GM21526 (cell line): ENCODE measurements around the gene TNIP2.
"Not testable (repeated sequence)": the region's sequence is repeated elsewhere in the genome, so short reads cannot be mapped to it uniquely, and the experiment has no call there.

Source experiments
- ATAC-seq: cut with Tn5 transposase; IDR thresholded peaks from one replicate; pipeline ENCODE4 v1.9.1; 2021; ENCODE audit warnings: moderate library complexity; ENCODE audit not compliant: unreplicated experiment, low FRiP score

TNIP2 gene

DNA sequence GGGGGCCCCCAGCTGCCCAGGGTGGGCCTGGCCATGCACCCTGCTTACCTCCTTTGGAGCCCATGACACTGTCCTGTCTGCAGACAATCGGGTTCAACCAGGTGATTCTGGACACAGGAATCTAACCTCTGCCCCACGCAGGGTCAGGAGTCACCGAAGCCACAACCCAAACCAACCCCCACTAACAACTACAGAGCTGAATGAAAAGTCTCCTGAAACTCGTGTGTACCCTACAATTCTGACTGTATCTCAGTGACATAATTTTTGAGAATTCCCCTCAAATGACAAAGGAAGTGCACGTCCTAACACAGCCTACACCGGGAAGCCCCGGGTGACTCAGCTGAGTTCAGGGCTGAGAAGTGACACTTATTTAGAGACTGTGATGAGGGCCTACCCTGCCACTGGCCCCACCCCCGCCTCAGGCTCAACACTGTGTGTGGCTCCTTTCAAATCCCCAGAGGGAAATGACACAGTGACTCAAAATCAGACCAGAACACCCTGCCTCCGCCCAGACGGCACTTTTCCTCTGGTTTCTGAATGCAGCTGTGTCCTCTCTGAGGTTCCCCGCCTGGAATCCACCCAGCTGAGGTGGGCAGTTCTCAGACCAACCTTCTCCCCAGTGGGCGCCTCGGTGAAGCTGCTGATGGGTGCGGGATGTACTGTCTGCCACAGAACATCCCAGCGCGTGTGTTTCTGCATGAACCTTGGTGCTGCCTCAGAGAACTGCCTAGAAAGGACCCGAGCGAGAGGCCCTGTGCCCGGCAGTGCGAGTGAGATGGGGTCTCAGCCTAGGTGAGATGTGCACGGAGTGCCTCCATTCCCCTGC lies 9.9 kb downstream of the TNIP2 start:
- peak; percentile 82 for ATAC-seq

- ATAC-seq, result no peak
These were observed 10.6 kb downstream of the TNIP2 start for GRCh38 chr4:2745516-2745915.

DNA sequence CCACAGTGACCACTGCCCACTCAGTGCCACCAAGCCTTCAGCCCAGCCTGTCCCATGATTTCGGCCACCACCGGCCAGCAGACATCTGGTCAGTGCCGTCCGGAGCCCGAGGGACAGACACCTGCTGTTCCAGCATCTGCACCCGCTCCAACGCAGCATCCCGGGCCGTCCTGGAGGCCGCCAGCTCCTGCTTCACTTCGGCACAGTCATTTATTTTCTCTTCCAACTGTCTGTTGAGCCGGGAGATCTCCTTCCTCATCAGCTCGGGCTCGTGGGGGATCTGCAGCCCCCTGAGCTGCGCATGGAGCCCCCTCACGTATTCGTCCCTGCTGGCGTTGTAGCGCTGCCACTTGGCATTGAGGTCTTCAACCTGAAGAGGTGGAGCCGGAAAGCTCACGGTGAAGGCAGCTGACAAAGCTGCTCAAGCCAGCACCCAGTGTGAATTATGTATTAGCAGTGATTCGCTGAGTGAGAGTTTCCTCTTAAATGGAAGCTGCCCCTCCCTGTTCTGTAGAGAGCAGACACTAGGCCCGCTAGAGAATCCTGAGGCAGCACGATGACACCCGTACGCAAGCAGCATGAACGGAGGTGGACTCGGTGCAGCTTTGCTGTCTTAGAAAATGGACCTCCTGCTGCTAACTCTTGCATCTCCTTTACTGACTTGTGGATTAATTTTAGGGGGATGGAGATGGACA lies 11.4 kb downstream of the TNIP2 start:
- ATAC-seq, result no peak

GRCh38 chr4:2743518-2744445 lies 12.4 kb downstream of the TNIP2 start:
- ATAC-seq, result no peak

DNA sequence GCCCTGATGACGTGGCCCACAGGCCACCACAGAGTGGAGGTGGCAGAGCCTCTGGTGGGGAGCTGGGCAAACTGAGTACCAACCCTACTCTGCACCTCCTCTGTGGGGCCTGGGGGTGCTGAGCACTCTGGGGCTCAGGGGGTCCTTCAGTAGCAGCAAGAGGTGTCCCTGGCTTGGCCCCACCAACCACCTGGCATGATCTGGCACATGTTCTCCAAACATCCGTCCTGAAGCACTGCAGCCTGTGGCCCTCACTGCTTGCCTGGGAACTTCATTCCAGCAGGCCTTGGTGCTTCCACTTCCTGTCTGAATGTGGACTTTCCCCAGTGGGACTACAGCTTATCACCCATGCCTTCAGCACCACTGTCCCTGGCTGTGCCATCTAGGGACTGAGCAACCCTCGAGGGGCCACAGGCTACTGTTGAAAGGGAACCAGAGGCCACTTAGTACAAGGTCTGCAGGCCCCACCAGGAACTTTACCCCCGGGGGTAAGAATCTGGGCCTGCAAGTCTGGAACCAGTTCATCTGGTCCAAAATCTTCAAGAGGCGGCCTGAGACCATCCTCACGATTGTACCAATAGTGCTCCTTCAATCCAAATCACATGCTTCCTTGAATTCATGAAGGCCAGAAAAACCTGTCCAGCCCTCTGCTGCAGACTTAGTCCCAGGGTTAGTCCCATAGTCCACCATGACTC lies 13.2 kb downstream of the TNIP2 start:
- no peak for ATAC-seq

DNA sequence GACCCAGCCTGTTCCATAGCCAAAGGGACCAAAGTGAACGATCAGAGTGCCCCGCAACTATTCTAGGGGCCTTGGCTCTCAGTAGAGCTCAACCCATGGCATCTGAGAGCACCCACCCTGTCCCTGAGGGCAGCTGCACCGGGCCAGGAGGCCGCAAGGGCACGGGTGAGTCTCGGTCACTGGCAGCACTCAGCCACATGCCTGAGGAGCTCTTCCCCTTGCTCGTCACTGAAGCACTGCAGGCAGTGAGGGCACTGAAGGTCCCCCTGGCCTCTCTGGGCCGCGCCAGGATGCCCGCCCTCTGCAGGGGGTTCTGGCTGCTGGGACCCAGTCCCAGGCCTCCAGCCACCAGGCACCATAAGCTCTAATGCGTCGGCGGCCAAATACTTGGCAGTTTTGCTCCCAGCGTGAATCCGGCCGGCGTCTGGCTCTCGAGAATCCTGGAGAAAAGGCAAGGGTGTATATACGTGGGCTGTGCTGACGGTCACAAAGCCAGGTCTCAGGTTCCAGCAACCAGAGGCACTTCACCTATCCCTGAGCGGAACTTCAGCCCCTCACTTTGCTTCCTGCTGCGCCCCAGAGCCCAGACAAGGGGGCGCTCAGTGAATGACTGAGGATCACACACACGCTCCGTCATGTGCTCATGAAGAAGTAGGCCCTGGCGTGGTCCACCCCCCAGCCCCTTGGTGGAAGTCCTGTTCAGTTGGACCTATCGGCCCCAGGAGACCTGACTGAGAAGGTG lies 13.9 kb downstream of the TNIP2 start:
- no peak for ATAC-seq

DNA sequence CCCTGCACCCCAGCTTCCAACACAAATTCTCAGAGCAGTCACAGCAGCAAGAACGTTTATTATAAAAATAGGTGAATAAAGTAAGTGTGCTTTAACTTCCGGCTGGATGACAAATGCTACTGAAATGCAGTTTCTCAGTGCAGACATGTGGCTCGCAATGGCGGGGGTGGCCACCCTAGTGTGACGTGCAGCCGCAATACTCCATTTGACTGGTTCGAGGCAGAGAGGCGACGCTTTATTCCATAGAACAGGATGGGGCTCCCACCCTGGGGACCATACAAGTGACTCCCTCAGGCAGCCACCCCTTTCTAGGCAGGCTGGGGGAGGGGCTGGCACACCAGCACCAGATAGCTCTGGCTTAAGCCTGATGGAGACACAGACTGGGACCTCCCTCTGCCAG lies 14.5 kb downstream of the TNIP2 start:
- no peak for ATAC-seq

DNA sequence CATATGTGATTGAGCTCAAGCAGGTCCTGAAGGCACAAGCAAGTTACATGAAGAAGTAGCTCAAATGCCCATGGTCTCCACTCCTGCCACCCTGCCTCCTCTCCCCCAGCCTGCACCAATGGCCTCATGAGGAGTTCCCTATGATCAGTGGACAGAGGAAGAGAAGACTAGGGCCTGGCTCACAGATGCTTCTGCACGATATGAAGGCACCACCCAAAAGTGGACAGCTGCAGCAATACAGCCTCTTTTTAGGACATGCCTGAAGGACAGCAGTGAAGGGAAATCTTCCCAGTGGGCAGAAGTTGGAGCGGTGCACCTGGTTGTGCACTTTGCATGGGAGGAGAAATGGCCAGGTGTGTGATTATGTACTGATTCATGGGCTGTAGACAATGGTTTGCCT lies 17.8 kb downstream of the TNIP2 start:
- not testable (repeated sequence) for ATAC-seq

DNA sequence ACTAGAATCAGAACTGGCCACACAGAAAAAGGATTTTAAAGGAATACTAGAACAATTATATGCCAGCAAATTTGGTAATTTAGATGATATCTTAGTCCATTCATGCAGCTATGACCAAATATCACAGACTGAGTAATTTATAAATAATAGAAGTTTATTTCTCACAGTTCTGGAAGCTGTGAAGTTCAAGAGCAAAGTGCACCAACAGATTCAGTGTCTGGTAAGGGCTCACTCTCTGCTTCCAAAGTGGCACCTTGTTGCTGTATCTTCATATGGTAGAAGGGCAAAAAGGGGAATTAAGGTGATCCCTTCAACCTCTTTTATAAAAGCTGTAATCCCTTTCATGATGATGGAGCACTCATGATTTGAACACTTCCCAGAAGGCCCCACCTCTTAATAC lies 20.3 kb downstream of the TNIP2 start:
- ATAC-seq, result no peak

DNA sequence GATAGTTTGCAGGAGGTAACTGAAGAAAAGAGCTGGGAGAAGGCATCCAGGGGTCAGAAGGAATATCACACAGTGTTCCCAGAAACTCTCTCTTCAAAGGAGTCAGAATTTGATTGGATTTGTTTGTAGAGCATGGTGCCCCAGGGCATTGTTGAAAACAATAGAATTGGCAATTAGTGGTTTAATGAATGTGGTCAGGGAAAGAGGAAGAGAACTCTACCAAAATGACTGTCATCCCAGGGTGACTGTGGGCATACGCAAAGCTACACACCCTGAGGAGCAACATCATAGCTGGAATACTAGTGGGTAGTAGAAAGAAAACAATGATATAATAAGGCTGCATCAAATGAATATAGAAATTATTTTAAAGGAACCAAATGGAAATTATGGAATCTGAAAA lies 21.5 kb downstream of the TNIP2 start:
- ATAC-seq, result no peak

DNA sequence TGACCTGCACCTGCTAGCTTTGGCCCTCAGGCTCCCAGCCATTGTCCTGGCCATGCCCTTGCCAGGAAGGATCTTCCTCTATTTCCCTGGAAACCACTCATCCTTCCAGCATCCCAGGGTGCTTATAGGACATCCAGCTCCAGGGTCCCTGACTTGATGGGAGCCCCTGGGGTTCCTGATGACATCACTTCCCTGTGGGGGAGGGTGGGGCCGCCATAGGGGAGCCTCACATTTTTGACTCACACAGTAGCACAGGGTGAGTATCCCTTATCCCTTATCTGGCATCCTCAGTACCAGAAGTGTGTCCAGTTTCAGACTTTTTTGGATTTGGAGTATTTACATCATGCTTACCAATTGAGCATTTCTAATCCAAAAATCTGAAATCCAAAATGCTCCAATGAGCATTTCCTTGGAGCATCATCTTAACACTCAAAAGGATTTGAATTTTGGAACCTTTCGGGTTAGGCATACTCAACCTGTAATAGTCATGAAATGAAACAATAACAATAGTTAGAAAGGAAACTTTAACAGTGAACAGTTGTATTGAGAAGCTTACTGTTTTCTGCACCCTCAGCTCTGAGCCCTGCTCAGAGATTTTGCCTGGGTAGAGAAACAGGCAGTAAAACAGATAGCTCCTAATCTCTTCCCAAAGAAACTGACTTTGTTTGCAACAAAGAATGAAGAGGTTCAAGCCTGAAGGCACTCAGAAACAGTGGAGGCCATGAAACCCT lies 22.1 kb downstream of the TNIP2 start:
- ATAC-seq, result no peak

GRCh38 chr4:2733001-2733843 lies 22.9 kb downstream of the TNIP2 start:
- ATAC-seq, result no peak

DNA sequence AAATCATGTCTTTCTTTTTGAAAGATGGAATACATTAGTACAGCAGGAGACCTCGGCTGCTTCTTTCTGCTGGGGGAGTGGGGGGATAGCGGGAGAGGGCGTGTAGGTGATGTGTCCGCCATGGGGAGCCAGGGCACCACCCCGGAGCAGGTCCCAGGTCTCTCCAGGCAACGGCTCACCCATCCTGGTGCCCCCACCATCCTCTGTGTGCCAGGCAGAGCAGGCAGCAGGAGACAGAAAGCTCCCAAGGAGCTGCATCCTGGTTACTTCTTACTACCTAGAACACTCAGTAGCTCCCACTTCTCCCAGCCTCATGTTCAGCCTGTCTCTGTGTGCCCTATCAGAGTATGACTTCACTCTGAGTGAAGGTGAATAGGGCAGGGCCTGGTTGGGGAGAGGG lies 23.6 kb downstream of the TNIP2 start:
- no peak for ATAC-seq

GRCh38 chr4:2731907-2732317 lies 24.2 kb downstream of the TNIP2 start:
- ATAC-seq, result no peak

DNA sequence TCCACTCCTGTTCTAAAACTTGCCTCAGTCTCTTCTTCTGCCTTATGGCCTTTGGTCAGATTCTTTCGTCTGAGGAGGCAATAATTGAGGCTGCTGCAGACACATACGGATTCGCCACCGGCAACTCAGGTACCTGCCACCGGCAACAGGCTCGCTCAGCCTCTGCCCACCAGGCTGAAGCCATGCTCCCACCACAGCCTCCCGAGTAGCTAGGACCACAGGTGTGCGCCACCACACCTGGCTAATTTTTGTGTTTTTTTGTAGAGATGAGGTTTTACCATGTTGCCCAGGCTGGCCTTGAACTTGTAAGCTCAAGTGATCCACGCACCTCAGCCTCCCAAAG lies 26.6 kb downstream of the TNIP2 start:
- ATAC-seq, result no peak

DNA sequence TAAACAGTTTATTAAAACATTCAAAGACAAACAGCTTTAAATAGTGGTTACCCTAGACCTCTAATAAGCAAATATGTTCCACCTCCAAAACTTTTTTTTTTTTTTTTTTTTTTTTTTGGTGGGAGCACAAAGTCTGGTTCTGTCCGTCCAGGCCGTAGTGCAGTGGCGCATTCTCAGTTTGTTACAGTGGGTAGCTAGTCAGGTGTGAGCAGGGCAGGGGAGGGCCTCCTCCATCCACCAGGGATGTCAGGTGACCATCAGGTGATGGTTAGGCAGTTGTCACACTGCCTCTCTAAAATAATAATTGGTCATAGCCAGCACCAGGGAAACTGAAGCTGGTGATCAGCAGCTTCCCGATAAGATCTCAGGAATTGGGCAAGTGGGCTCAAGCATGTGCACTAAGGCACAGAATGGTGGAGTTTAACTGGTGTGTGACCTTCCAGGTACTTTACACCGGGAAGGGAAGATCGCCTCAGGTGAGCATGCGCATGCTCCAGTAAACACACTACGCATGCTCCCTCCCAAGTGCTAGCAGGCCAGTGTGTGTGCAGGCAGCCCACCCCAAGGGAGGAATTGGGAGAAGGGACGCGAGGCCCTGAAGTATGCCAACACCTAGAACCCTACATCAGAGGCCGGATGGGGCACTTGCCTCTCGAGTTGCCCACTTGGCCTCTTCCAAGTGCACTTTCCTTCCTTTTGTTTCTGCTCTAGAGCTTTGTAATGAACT lies 27.2 kb downstream of the TNIP2 start:
- no peak for ATAC-seq

GRCh38 chr4:2728221-2728620 lies 27.9 kb downstream of the TNIP2 start:
- ATAC-seq, result no peak

DNA sequence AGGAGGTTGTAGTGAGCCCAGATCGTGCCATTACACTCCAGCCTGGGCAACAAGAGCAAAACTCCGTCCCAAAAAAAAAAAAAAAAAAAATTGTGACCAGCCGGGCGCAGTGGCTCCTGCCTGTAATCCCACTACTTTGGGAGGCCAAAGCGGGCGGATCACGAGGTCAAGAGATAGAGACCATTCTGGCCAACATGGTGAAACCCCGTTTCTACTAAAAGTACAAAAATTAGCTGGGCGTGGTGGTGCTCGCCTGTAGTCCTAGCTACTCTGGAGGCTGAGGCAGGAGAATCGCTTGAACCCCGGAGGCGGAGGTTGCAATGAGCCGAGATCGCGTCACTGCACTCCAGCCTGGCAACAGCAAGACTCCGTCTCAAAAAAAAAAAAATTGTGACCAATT lies 29.3 kb downstream of the TNIP2 start:
- ATAC-seq, result not testable (repeated sequence)
